ENCODE measurements around the gene CSMD2.

Gene CSMD2

DNA sequence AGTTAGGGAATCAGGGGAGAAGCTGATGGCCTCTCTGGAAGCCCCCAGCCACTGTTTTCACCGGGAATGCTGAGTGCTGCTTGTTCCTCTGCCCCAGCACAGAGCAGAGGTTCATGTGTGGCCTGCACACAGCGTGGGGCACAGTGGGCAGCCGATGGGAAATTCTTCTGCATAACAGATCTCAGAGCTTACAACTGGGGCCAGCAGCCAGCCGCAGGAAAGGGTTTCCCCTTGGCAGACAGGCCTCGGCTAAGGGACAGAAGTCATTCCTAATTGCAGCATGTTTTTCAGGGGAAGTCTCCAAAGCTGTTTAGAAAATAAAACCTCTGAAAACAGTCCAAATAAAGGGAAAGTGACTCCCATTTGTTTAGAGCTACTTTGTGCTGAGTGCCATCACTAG is 278.5 kb downstream of the CSMD2 start:
- Histone ChIP-seq H3K4me3 (ENCODE audit: low read length) (no peak overlapping the region), H3K9me3 (replicated peaks; ENCODE audit: low read length) (no peaks in the 10 kb centered on the region), H3K27me3 (ENCODE audit: control insufficient read depth, insufficient read depth, low read length) (no peaks in the 10 kb centered on the region), H3K36me3 (ENCODE audit: insufficient read depth, low read length) (no peaks in the 10 kb centered on the region), H3K4me2 (ENCODE audit: low read length) (no peak overlapping the region), H3K4me1 (ENCODE audit: control insufficient read depth, insufficient read depth, low read length) (no peaks in the 10 kb centered on the region), H3K9ac (ENCODE audit: low read depth, low read length) (no peak overlapping the region)

DNA sequence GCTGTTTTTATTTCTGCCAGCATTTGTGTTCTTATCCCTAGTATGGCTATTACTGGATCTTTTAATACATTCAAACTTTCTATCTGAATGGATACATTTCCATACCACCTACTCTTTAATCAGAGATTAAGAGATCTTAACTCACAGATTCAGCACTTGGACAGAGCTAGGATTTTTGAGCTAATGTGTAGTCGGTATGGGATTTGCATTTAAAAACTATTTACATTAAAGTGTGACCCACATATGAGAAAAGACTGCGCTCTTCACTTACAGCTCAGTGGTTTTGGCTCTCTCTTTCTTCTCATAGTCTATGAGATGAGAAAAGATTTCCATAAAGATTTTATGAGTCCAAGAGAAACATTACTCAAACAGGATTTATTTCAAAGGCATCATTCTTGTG is 284.7 kb downstream of the CSMD2 start:
- Histone ChIP-seq H3K4me2 (ENCODE audit: low read length) (no peak overlapping the region), H3K9ac (ENCODE audit: low read depth, low read length) (no peak overlapping the region), H3K36me3 (ENCODE audit: insufficient read depth, low read length) (no peaks in the 10 kb centered on the region), H3K27me3 (ENCODE audit: control insufficient read depth, insufficient read depth, low read length) (no peaks in the 10 kb centered on the region), H3K9me3 (replicated peaks; ENCODE audit: low read length) (no peaks in the 10 kb centered on the region), H3K4me1 (ENCODE audit: control insufficient read depth, insufficient read depth, low read length) (peaks cover 4% of the 10 kb centered on the region), H3K4me3 (ENCODE audit: low read length) (no peak overlapping the region)

DNA sequence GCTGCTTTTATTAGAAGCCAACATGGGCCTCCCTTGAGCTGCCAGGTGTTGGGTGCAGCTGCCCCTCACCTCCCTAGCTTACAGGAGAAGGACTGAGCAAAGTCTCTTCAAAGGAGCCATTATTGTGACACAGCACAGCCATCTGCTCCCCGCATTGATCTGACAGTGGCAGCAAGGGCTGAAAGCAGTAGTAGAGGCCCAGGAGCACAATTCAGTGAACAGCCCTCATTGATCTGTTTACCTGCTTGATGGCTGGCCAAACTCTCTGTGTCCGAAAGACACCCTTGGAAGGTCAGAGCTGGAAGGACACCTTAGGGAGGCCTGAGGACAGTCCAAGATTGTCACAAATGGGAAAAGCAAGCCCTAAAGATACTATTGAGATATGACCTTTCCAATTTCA is 286.6 kb downstream of the CSMD2 start:
- H3K27me3 ChIP-seq (ENCODE audit: control insufficient read depth, insufficient read depth, low read length): no peaks in the 10 kb centered on the region
- H3K9me3 ChIP-seq (replicated peaks; ENCODE audit: low read length): no peaks in the 10 kb centered on the region
- no peak overlapping the region for H3K4me3 ChIP-seq (ENCODE audit: low read length)
- H3K4me1 ChIP-seq (ENCODE audit: control insufficient read depth, insufficient read depth, low read length): peaks cover 4% of the 10 kb centered on the region
- no peaks in the 10 kb centered on the region for H3K36me3 ChIP-seq (ENCODE audit: insufficient read depth, low read length)
- no peak overlapping the region for H3K9ac ChIP-seq (ENCODE audit: low read depth, low read length)
- H3K4me2 ChIP-seq (ENCODE audit: low read length): no peak overlapping the region

DNA sequence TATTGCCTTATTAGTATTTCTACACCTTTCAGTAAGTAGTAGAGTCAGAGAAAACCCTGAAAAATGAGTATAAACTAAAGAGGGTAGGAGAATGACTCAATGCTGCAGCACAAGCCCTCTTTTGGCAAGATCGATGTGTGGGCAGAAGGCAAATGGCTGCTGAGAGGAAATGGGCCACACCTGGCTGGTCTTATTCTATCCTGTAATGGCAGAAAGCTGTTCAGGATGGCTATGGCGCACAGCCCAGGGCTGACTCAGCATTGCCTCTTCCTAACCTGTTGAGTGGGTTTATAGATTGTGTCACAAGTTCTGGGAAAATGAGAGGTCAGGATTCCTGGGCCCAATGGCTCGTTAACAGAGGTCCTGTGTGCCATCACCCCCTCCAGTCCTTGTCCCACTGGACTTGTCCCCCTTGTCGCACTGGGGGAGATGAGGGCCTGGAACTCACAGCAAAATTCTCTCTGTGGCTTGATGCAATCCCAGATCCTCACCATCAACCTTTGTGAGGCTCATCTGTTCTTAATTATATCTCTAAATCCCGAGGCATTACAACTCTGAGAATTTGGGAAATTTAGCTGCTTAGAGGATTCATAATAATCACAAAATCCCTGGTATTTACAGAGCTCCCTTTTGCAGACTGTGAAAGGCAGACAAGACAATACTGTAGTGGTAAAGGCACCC is 287.9 kb downstream of the CSMD2 start:
- no peaks in the 10 kb centered on the region for H3K9me3 ChIP-seq (replicated peaks; ENCODE audit: low read length)
- H3K36me3 ChIP-seq (ENCODE audit: insufficient read depth, low read length): no peaks in the 10 kb centered on the region
- no peak overlapping the region for H3K4me2 ChIP-seq (ENCODE audit: low read length)
- no peak overlapping the region for H3K4me3 ChIP-seq (ENCODE audit: low read length)
- H3K4me1 ChIP-seq (ENCODE audit: control insufficient read depth, insufficient read depth, low read length): peaks cover 4% of the 10 kb centered on the region
- H3K9ac ChIP-seq (ENCODE audit: low read depth, low read length): no peak overlapping the region
- no peaks in the 10 kb centered on the region for H3K27me3 ChIP-seq (ENCODE audit: control insufficient read depth, insufficient read depth, low read length)

DNA sequence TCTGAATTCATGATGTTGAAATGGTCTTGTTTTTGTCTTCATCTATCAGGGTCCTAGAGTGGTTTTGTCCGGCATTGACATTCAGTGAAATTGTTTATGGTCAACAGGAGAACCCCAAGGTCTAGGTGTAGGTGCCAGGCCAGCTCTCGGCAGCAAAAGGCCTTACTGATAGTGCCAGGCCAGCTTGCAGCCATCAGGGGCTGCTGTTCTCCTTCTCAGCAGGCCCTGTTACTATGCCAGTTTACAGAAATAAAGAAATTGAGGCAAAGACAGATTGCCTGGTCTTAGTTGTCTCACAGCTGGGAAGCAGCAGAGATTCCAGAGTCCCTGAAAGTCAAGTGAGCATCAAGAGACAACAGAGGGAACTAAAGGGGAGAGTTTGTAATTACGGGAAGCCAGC is 289.2 kb downstream of the CSMD2 start:
- no peaks in the 10 kb centered on the region for H3K9me3 ChIP-seq (replicated peaks; ENCODE audit: low read length)
- H3K4me2 ChIP-seq (ENCODE audit: low read length): no peak overlapping the region
- no peaks in the 10 kb centered on the region for H3K27me3 ChIP-seq (ENCODE audit: control insufficient read depth, insufficient read depth, low read length)
- peaks cover 4% of the 10 kb centered on the region for H3K4me1 ChIP-seq (ENCODE audit: control insufficient read depth, insufficient read depth, low read length)
- H3K4me3 ChIP-seq (ENCODE audit: low read length): no peak overlapping the region
- H3K36me3 ChIP-seq (ENCODE audit: insufficient read depth, low read length): no peaks in the 10 kb centered on the region
- no peak overlapping the region for H3K9ac ChIP-seq (ENCODE audit: low read depth, low read length)

DNA sequence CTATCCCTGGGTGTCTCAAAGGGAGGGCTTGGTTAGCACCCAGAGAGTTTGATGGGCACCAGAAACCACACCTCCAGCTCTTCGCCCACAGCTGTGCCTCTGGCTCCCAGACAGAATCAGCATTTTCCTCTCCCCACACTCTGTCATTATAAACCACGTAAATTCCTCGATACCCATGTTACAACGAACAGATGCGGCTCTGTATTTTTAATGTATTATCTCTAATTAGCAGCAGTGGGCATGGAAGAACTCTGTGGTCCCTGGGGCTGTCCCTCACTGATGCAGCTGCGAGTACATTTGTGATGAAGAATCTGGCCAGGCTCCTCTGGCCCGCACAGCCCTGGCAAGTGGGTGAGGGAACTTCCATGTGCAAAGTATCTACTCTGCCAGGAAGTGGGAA is 290.4 kb downstream of the CSMD2 start:
- Histone ChIP-seq H3K9me3 (replicated peaks; ENCODE audit: low read length) (no peaks in the 10 kb centered on the region), H3K4me3 (ENCODE audit: low read length) (no peak overlapping the region), H3K27me3 (ENCODE audit: control insufficient read depth, insufficient read depth, low read length) (no peaks in the 10 kb centered on the region), H3K36me3 (ENCODE audit: insufficient read depth, low read length) (no peaks in the 10 kb centered on the region), H3K9ac (ENCODE audit: low read depth, low read length) (no peak overlapping the region), H3K4me1 (ENCODE audit: control insufficient read depth, insufficient read depth, low read length) (peaks cover 4% of the 10 kb centered on the region), H3K4me2 (ENCODE audit: low read length) (no peak overlapping the region)

DNA sequence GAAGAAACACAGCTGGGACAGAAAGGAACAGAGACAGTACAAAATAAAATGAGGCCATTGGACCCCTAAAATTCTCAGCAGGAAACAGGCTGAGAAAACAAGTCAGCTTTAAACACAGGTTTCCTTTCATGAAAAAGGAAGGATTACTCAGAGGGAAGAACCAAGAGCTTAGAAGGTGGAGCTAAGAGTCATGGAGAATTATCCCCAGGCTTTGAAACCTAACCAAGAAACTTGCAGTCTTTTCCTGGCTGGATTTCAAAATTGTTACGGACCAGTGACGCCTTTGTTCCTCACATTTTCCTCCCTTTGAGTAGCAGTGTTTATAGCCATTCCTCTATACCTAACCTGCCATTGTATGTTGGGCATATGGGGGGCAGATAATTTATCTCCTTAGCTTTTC is 292.3 kb downstream of the CSMD2 start:
- Histone ChIP-seq H3K36me3 (ENCODE audit: insufficient read depth, low read length) (no peaks in the 10 kb centered on the region), H3K4me3 (ENCODE audit: low read length) (no peak overlapping the region), H3K27me3 (ENCODE audit: control insufficient read depth, insufficient read depth, low read length) (no peaks in the 10 kb centered on the region), H3K9ac (ENCODE audit: low read depth, low read length) (no peak overlapping the region), H3K9me3 (replicated peaks; ENCODE audit: low read length) (no peaks in the 10 kb centered on the region), H3K4me1 (ENCODE audit: control insufficient read depth, insufficient read depth, low read length) (peaks cover 4% of the 10 kb centered on the region), H3K4me2 (ENCODE audit: low read length) (no peak overlapping the region)

DNA sequence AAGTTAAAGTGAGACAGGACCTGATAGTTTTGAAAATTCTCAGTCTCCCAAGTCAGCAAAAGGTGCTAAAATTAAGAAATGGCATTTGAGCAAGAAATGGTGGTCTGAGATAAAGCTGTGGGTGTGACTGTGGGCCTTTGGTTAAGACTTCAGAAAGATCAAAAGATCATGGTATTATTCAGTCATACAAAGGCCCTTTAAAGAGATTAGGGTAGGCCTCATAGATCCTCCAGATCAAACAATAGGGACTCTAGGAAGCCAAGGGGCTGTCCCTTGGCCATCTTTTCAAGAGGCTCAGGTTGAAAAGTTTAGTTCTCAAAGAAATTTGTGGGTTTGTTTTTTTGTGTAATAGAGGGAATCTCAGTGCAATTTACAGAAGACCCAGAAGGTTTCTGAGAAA is 292.8 kb downstream of the CSMD2 start:
- Histone ChIP-seq H3K4me2 (ENCODE audit: low read length) (no peak overlapping the region), H3K27me3 (ENCODE audit: control insufficient read depth, insufficient read depth, low read length) (no peaks in the 10 kb centered on the region), H3K36me3 (ENCODE audit: insufficient read depth, low read length) (no peaks in the 10 kb centered on the region), H3K9me3 (replicated peaks; ENCODE audit: low read length) (no peaks in the 10 kb centered on the region), H3K9ac (ENCODE audit: low read depth, low read length) (no peak overlapping the region), H3K4me3 (ENCODE audit: low read length) (no peak overlapping the region), H3K4me1 (ENCODE audit: control insufficient read depth, insufficient read depth, low read length) (peaks cover 4% of the 10 kb centered on the region)

DNA sequence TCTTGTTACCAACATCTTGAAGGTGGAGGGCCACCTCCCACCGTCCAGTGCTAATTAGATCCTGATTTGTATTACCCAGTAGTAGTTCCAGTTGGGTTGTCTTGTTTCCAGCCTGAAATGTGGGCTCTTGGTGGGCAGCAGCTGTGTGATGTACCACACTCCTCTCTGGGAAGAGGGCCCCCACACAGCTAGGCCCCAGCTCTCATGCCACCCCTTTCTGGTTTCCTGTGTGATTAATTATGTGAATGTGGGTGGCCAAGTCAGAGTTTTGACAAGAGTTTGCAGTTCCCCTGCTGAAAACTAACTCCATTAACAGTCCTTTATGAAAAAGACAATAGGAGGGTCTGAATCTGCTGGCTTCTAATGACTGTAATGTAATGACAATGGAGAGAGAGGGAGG is 297.3 kb downstream of the CSMD2 start:
- no peak overlapping the region for H3K4me3 ChIP-seq (ENCODE audit: low read length)
- no peaks in the 10 kb centered on the region for H3K4me1 ChIP-seq (ENCODE audit: control insufficient read depth, insufficient read depth, low read length)
- no peak overlapping the region for H3K4me2 ChIP-seq (ENCODE audit: low read length)
- no peaks in the 10 kb centered on the region for H3K27me3 ChIP-seq (ENCODE audit: control insufficient read depth, insufficient read depth, low read length)
- H3K36me3 ChIP-seq (ENCODE audit: insufficient read depth, low read length): no peaks in the 10 kb centered on the region
- H3K9ac ChIP-seq (ENCODE audit: low read depth, low read length): no peak overlapping the region
- H3K9me3 ChIP-seq (replicated peaks; ENCODE audit: low read length): no peaks in the 10 kb centered on the region

DNA sequence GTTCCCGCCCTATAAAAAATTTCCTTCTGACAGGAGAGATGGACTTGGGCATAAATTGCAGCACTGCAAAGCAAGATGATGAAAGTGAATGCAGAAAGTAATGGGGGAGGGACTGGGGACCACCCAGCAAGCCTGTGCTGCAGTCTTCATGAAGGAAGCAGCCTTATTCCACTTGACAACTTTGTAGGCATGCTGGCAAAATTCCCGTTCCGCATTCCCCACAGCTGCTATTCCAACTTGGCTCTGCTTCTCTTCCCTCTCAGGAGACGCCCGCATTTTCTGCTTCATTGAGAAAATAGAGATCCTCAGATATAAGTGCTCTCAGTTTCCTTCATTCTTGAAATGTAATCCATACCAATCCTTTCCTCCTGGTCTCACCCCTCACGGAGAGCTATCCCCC is 298.7 kb downstream of the CSMD2 start:
- H3K4me2 ChIP-seq (ENCODE audit: low read length): no peak overlapping the region
- H3K4me3 ChIP-seq (ENCODE audit: low read length): no peak overlapping the region
- no peak overlapping the region for H3K9ac ChIP-seq (ENCODE audit: low read depth, low read length)
- H3K27me3 ChIP-seq (ENCODE audit: control insufficient read depth, insufficient read depth, low read length): no peaks in the 10 kb centered on the region
- no peaks in the 10 kb centered on the region for H3K36me3 ChIP-seq (ENCODE audit: insufficient read depth, low read length)
- no peaks in the 10 kb centered on the region for H3K4me1 ChIP-seq (ENCODE audit: control insufficient read depth, insufficient read depth, low read length)
- H3K9me3 ChIP-seq (replicated peaks; ENCODE audit: low read length): no peaks in the 10 kb centered on the region

DNA sequence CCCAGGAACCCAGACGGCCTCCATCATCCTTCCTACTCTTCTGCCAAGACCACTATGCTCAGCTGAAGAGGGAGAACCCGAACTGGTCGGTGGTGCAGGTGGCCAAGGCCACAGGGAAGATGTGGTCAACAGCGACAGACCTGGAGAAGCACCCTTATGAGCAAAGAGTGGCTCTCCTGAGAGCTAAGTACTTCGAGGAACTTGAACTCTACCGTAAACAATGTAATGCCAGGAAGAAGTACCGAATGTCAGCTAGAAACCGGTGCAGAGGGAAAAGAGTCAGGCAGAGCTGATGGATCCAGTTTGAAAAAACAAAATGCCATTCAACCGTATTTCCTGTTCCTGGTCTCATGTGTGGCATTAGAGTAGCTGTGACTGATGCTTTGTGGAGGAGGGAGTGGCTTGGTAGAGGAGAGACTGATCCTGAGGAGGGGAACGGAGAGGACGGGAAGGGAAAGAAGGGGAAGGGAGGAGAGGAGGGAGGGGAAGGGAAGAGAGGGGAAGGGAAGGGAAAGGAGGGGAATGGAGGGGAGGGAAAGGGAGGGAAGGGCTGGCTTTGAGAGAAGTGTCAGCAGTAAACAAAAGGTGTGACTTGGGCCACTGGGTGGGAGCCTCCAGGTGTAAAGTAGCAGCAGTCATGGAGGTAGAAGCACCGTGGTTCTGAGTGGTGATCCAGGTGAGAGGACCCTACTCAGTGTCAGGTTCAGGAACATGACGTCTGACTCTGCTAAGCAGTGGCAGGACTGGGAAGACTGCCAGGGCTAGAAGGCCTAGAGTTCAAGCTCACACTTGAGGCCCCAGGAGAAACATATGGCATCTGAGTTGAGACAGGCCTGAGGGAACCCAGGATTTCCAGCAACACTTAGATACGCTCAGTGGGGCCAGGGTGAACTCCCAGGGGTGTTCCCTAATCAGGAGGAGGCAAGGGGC is 300.3 kb downstream of the CSMD2 start:
- Histone ChIP-seq H3K36me3 (ENCODE audit: insufficient read depth, low read length) (no peaks in the 10 kb centered on the region), H3K9me3 (replicated peaks; ENCODE audit: low read length) (no peaks in the 10 kb centered on the region), H3K4me2 (ENCODE audit: low read length) (no peak overlapping the region), H3K27me3 (ENCODE audit: control insufficient read depth, insufficient read depth, low read length) (no peaks in the 10 kb centered on the region), H3K9ac (ENCODE audit: low read depth, low read length) (no peak overlapping the region), H3K4me1 (ENCODE audit: control insufficient read depth, insufficient read depth, low read length) (no peaks in the 10 kb centered on the region), H3K4me3 (ENCODE audit: low read length) (no peak overlapping the region)

DNA sequence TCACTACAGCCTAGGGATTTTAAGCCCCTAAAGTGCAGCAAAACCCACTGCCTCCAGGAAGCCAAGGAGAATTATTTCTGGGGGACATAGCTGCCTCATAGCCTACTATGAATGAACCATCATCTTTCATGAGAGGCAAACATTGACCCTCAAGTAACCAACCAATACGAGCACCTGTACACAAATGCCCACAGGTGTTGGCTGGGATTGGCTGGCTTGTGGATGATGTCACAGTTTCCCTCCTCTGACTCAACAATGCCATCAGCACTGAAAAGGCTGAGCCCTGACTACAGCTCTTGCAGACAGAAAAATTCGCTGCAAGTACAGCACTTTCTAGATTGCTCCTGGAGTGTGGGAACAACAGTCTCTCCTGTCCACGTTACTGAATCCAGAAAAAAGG is 301.3 kb downstream of the CSMD2 start, which contains the start of gene HMGB4:
TSS of gene HMGB4 (plus strand) at position 301 of the 400 bp plus-strand sequence. CDS start 113 bp downstream, outside the sequence.
- Histone ChIP-seq H3K4me1 (ENCODE audit: control insufficient read depth, insufficient read depth, low read length) (no peaks in the 10 kb centered on the region), H3K9me3 (replicated peaks; ENCODE audit: low read length) (no peaks in the 10 kb centered on the region), H3K4me2 (ENCODE audit: low read length) (no peak within 1 kb of the TSS)

More for the DNA sequence above, 301.3 kb downstream of the CSMD2 start, which contains the start of gene HMGB4:
- no peaks in the 10 kb centered on the region for H3K27me3 ChIP-seq (ENCODE audit: control insufficient read depth, insufficient read depth, low read length)
- H3K4me3 ChIP-seq (ENCODE audit: low read length): no peak within 1 kb of the TSS
- no peaks in the 10 kb centered on the region for H3K36me3 ChIP-seq (ENCODE audit: insufficient read depth, low read length)
- H3K9ac ChIP-seq (ENCODE audit: low read depth, low read length): no peak within 1 kb of the TSS

Data from skeletal muscle satellite cell (primary cell).